CD4-positive, alpha-beta memory T cell (primary cell): Measurements from ENCODE around the gene ELOVL1. TPM values are rescaled to one million over a fixed set of nuclear protein-coding genes. Genes with fewer than 3 reads are reported as not detected.

Experiments
- CTCF ChIA-PET: fragments of 350-600 bp; sonication (Branson Sonifier 250); formaldehyde crosslinking; loops from one replicate; lab custom pipeline; 2021; ENCODE audit warnings: inconsistent platforms; ENCODE audit not compliant: partially characterized antibody; lab: Charles Lee
- POLR2A ChIA-PET: fragments of 350-600 bp; sonication (Branson Sonifier 250); formaldehyde crosslinking; loops from one replicate; lab custom pipeline; 2021; ENCODE audit not compliant: partially characterized antibody; lab: Charles Lee
- DNase-seq, 5 donors: peaks; one replicate each; pipeline versions ENCODE4 v3.0.0 to v3.0.0-alpha.2; 2020 to 2022; ENCODE audit warnings: mixed read lengths in 1 of 5
- H3K27ac ChIP-seq: one replicate; pipeline ENCODE4 v1.7.0; 2013; ENCODE audit warnings: low read depth, low read length
- H3K27me3 ChIP-seq: 2 replicates; pipeline ENCODE4 v1.7.0; 2013; ENCODE audit warnings: mild to moderate bottlenecking, low read length, moderate library complexity; ENCODE audit not compliant: insufficient read depth
- H3K36me3 ChIP-seq: 2 replicates; pipeline ENCODE4 v1.7.0; 2013; ENCODE audit warnings: mild to moderate bottlenecking, low read length, moderate library complexity; ENCODE audit not compliant: insufficient read depth
- H3K4me1 ChIP-seq: 2 replicates; pipeline ENCODE4 v1.7.0; 2013; ENCODE audit warnings: mild to moderate bottlenecking, low read length, moderate library complexity; ENCODE audit not compliant: insufficient read depth
- H3K4me3 ChIP-seq, 2 donors: one replicate each; pipeline ENCODE4 v1.7.0; 2013; ENCODE audit warnings: low read length in 2 of 2, mild to moderate bottlenecking in 1 of 2
- H3K9me3 ChIP-seq, 2 donors: one replicate each; pipeline ENCODE4 v1.7.0; 2013; ENCODE audit warnings: low read length in 2 of 2, control low read depth in 1 of 2; ENCODE audit not compliant: control insufficient read depth in 1 of 2
- H3K27ac Mint-ChIP-seq, 7 donors: one replicate each; pipeline ENCODE4 v1.8.0; 2020 to 2021; ENCODE audit warnings: mixed read lengths in 7 of 7, mild to moderate bottlenecking in 6 of 7, inconsistent platforms in 3 of 7, moderate library complexity in 3 of 7
- H3K27me3 Mint-ChIP-seq, 2 donors: one replicate each; pipeline ENCODE4 v1.8.0; 2020 to 2021; ENCODE audit warnings: mixed read lengths in 2 of 2
- H3K36me3 Mint-ChIP-seq, 2 donors: one replicate each; pipeline ENCODE4 v1.8.0; 2020 to 2021; ENCODE audit warnings: mixed read lengths in 2 of 2, inconsistent platforms in 1 of 2, mild to moderate bottlenecking in 1 of 2
- H3K4me1 Mint-ChIP-seq, 4 donors: one replicate each; pipeline ENCODE4 v1.8.0; 2020 to 2021; ENCODE audit warnings: mixed read lengths in 4 of 4, mild to moderate bottlenecking in 1 of 4
- H3K4me3 Mint-ChIP-seq, 8 donors: one replicate each; pipeline ENCODE4 v1.8.0; 2020 to 2021; ENCODE audit warnings: mixed read lengths in 8 of 8, mild to moderate bottlenecking in 7 of 8, moderate library complexity in 6 of 8, inconsistent platforms in 3 of 8
- H3K9me3 Mint-ChIP-seq, 8 donors: one replicate each; pipeline ENCODE4 v1.8.0; 2020 to 2021; ENCODE audit warnings: mixed read lengths in 8 of 8, mild to moderate bottlenecking in 5 of 8, inconsistent platforms in 3 of 8, moderate library complexity in 1 of 8
- intact Hi-C: fragments of 100-400 bp; cut with micrococcal nuclease; formaldehyde crosslinking; loops from one replicate; pipeline ENCODE4 v1.15.1; 2023
- polyA plus RNA-seq, 2 donors: library from polyadenylated mRNA; unstranded; fragments of 300-500 nt; fragmentation: Illumina TruSeq; gene quantifications; one replicate each; pipeline ENCODE4 v1.2.3, GENCODE V29; 2021
- total RNA-seq, 2 experiments: library from RNA; stranded (reverse); gene quantifications; one replicate each; pipeline ENCODE4 v1.2.3, GENCODE V29; 2021

Gene ELOVL1
- total and polyA plus RNA-seq, 4 experiments from 2014 or later, result 45.3 to 99.3 (median 66.2) TPM

DNA sequence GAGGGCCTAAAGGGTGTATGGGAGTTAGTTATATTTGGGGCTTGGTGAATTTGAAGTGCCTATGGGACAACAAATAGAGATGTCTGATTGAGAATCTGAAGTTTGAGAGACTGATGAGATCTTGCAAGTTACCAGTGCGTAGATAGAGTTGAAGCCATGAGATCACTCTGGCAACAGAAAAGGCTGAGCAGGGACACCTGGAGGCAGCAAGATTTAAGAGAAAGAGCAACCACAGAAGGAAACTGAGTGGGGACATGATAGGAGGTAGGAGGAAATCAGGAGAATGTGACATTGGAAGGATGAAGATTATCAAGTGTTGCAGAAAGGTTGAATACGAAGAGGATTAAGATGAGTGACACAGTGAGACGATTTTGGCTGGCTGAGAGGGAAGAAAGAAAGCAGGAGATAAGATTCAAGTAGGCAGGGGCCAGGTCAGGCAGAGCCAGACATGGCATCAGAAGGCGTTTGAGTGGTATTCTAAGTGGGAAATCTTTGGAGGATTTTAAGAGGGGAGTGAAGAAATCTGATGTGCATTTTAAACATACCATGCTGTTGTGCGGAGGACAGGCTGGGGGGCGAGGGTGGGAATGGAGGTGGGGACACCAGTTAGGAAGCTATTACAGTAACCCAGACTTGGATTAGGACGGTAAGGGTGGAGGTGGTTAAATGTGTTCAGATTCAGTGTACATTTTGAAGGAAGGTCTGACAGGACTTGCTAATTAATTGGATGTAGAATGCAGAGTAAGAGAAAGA, 33.2 kb downstream of the ELOVL1 start:
- no peaks in the 10 kb centered on the region for H3K36me3 ChIP-seq
- Mint-ChIP-seq H3K36me3 (no peaks in the 10 kb centered on the region), H3K4me3 (no peak overlapping the region), H3K27me3 (peaks cover 0 to 3% of the 10 kb centered on the region in 2 donors), H3K9me3 (no peaks in the 10 kb centered on the region), H3K4me1 (no peaks in the 10 kb centered on the region), H3K27ac (peak overlapping the region in 3 of 7 donors; percentile 1 to 54 (median 31))
- no peak for DNase-seq
- H3K27me3 ChIP-seq, result no peaks in the 10 kb centered on the region
- H3K4me3 ChIP-seq, result no peak overlapping the region
- intact Hi-C loops, result no loop called here
- ChIA-PET POLR2A (no interaction called here), CTCF (no interaction called here)
- no peaks in the 10 kb centered on the region for H3K4me1 ChIP-seq
- no peaks in the 10 kb centered on the region for H3K9me3 ChIP-seq
- no peak overlapping the region for H3K27ac ChIP-seq

DNA sequence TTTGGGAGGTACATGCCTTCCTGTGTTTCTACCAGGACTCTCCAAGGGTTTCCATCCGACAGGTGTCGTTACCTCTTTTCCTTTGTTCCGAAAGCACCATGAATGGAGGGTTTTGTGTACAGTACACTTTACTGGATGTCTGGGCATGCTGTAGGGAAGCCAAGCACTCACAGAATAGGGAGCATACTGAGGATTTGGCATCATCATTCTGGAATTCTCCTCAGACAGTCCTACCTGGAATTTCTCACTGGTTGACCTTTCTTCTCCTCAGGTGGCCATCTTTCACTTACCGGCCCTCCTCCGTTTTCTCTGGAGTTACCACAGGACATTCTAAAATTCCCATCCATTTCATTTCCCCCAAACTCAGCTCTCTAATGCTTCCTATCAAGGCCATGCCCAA, 36.1 kb downstream of the ELOVL1 start:
- DNase-seq, result no peak
- Histone ChIP-seq H3K9me3 (no peaks in the 10 kb centered on the region), H3K4me1 (no peaks in the 10 kb centered on the region), H3K4me3 (no peak overlapping the region), H3K27ac (no peak overlapping the region), H3K36me3 (no peaks in the 10 kb centered on the region), H3K27me3 (no peaks in the 10 kb centered on the region)
- H3K4me1 Mint-ChIP-seq, result no peaks in the 10 kb centered on the region
- H3K36me3 Mint-ChIP-seq, result no peaks in the 10 kb centered on the region
- intact Hi-C loops, result no loop called here
- ChIA-PET CTCF (no interaction called here), POLR2A (no interaction called here)
- H3K27ac Mint-ChIP-seq, result no peak overlapping the region
- peaks cover 0 to 16% (median 8%) of the 10 kb centered on the region in 8 donors for H3K9me3 Mint-ChIP-seq
- no peak overlapping the region for H3K4me3 Mint-ChIP-seq
- peaks cover 0 to 5% of the 10 kb centered on the region in 2 donors for H3K27me3 Mint-ChIP-seq

DNA sequence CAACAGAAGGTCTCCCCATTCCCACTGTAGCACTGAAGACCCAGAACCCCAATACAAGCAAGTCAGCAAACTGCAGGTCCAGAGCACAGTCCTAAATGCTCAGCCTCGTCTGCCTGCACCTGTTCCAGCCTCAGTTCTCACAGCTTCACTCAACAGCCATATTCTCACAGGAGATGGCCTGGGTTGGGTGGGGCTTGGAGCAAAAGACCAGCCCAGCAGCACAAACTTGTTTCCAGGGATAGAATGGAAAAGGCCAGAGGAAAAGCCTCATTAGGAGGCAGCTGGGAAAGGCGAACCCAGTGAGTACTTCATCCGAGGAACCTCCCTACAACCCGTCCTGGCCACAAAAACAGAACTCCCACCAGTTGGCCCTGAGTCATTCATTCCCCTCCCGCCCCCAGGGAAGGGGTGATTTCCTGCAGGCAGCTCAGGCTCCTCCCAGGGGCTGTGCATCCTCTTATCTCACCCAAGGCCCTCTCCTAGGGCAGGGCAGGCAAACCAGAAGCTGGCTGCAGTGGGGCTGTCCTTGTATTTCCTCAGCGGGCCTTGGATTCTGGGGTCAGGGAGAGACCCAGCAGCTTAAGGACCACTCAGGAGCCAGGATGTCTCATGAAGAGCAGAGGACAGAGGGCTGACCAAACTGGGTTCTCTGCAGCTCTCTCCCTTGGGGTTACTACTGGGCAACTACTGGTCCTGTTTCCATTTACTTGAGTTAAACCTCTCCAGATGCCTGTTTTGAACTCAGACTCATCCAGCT, 37.6 kb downstream of the ELOVL1 start:
- intact Hi-C loops, result no loop called here
- Mint-ChIP-seq H3K27ac (peak overlapping the region in 1 of 7 donors; percentile 6), H3K36me3 (peaks cover 0 to 3% of the 10 kb centered on the region in 2 donors), H3K4me1 (no peaks in the 10 kb centered on the region), H3K4me3 (no peak overlapping the region), H3K9me3 (peaks cover 2 to 24% (median 16%) of the 10 kb centered on the region in 8 donors), H3K27me3 (peaks cover 0 to 5% of the 10 kb centered on the region in 2 donors)
- H3K27me3 ChIP-seq, result no peaks in the 10 kb centered on the region
- no peak overlapping the region for H3K27ac ChIP-seq
- CTCF ChIA-PET, result no interaction called here
- POLR2A ChIA-PET, result no interaction called here
- no peak overlapping the region for H3K4me3 ChIP-seq
- H3K4me1 ChIP-seq, result no peaks in the 10 kb centered on the region
- no peak for DNase-seq
- no peaks in the 10 kb centered on the region for H3K36me3 ChIP-seq
- H3K9me3 ChIP-seq, result no peaks in the 10 kb centered on the region

DNA sequence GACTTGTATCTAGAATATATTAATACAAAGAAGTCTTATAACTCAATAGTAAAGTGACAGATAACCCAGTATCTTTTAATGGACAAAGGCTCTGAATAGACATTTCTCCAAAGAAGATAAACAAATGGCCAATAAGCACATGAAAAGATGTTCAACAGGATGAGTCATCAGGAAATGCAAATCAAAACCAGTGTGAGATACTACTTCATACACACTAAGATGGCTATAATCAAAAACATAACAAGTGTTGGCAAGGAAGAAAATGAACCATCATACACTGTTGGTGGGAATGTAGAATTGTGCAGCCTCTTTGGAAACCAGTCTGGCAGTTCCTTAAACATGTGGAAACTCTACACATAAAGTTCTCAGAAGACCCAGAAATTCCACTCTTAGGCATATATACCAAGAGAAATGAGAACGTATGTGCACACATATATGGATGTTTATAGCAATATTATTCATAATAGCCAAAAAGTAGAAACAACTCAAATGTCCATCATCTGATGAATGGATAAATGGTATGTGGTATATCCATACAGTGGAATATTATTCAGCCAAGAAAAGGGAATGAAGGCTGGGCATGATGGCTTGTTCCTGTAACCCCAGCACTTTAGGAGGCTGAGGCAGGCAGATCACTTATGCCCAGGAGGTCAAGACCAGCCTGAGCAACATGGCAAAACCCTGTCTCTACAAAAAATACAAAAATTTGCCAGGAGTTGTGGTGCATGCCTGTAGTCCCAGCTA, 40.1 kb downstream of the ELOVL1 start:
- CTCF ChIA-PET, result no interaction called here
- peaks cover 0 to 4% of the 10 kb centered on the region in 2 donors for H3K9me3 ChIP-seq
- Mint-ChIP-seq H3K4me1 (no peaks in the 10 kb centered on the region), H3K27ac (no peak overlapping the region), H3K36me3 (peaks cover 4 to 5% of the 10 kb centered on the region in 2 donors), H3K27me3 (peaks cover 2 to 4% of the 10 kb centered on the region in 2 donors), H3K9me3 (peaks cover 2 to 38% (median 27%) of the 10 kb centered on the region in 8 donors), H3K4me3 (no peak overlapping the region)
- no peak for DNase-seq
- H3K27me3 ChIP-seq, result no peaks in the 10 kb centered on the region
- no peaks in the 10 kb centered on the region for H3K4me1 ChIP-seq
- no peaks in the 10 kb centered on the region for H3K36me3 ChIP-seq
- POLR2A ChIA-PET, result no interaction called here
- no peak overlapping the region for H3K27ac ChIP-seq
- no peak overlapping the region for H3K4me3 ChIP-seq
- intact Hi-C loops, result no loop called here

DNA sequence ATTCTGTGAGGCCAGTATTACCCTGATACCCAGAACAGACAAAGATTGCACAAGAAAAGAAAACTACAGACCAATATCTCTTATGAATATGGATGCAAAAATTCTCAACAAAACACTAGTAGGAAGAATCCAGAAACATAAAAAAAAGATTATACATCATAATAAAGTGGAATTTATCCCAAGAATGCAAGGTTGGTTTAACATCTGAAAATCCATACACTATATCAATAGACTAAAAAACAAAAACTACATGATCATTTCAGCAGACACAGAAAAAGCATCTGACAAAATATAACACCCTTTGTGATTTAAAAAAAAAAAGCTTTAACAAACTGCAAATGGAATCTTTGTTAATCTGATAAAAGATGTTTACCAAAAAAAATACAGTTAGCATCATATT, 42.4 kb downstream of the ELOVL1 start:
- DNase-seq, result no peak
- Histone ChIP-seq H3K4me3 (no peak overlapping the region), H3K27ac (no peak overlapping the region), H3K9me3 (peaks cover 0 to 4% of the 10 kb centered on the region in 2 donors), H3K36me3 (no peaks in the 10 kb centered on the region), H3K27me3 (no peaks in the 10 kb centered on the region), H3K4me1 (no peaks in the 10 kb centered on the region)
- ChIA-PET POLR2A (no interaction called here), CTCF (no interaction called here)
- intact Hi-C loops, result no loop called here
- Mint-ChIP-seq H3K4me3 (no peak overlapping the region), H3K4me1 (no peaks in the 10 kb centered on the region), H3K9me3 (peaks cover 2 to 38% (median 27%) of the 10 kb centered on the region in 8 donors), H3K27me3 (peaks cover 2 to 4% of the 10 kb centered on the region in 2 donors), H3K27ac (no peak overlapping the region), H3K36me3 (peaks cover 4 to 5% of the 10 kb centered on the region in 2 donors)

DNA sequence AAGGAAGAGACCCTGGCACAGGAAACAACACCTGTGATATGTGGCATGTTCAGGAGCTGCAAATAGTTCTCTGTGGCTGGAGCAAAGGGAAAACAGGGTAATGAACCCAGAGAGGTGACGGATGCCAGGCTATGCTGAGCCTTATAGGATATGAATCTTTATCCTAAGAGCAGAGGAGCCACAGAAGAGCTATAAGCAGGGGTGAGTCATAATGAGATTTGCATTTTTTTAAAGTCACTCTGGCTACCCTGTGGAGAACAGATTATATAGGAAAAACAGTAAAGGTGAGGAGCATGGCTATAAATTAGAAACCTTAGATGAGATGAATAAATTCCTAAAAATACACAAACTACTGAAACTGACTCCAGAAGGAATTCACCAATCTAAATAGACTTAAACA, 43.0 kb downstream of the ELOVL1 start:
- H3K4me1 ChIP-seq, result no peaks in the 10 kb centered on the region
- intact Hi-C loops, result no loop called here
- no peak overlapping the region for H3K4me3 ChIP-seq
- peaks cover 4 to 5% of the 10 kb centered on the region in 2 donors for H3K36me3 Mint-ChIP-seq
- no peaks in the 10 kb centered on the region for H3K4me1 Mint-ChIP-seq
- POLR2A ChIA-PET, result no interaction called here
- H3K9me3 ChIP-seq, result peaks cover 0 to 4% of the 10 kb centered on the region in 2 donors
- peaks cover 2 to 4% of the 10 kb centered on the region in 2 donors for H3K27me3 Mint-ChIP-seq
- no peak for DNase-seq
- no peak overlapping the region for H3K27ac ChIP-seq
- no peak overlapping the region for H3K4me3 Mint-ChIP-seq
- H3K36me3 ChIP-seq, result no peaks in the 10 kb centered on the region
- peaks cover 2 to 38% (median 27%) of the 10 kb centered on the region in 8 donors for H3K9me3 Mint-ChIP-seq
- H3K27me3 ChIP-seq, result no peaks in the 10 kb centered on the region
- H3K27ac Mint-ChIP-seq, result no peak overlapping the region
- CTCF ChIA-PET, result no interaction called here

DNA sequence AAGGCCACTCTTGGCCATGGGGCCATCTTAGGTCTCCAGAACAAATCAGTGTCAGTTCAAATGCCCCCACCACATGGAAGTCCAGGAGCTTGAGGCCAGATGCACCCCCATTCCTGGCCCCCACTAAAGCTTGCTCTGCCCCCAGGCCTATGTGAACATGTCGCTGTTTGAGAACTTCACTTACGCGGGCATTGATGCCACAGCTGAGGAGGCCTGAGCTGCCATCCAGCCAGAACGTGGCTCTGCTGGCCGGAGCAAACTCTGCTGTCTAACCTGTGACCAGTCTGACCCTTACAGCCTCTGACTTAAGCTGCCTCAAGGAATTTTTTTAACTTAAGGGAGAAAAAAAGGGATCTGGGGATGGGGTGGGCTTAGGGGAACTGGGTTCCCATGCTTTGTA, 45.3 kb downstream of the ELOVL1 start:
- peaks cover 0 to 4% of the 10 kb centered on the region in 2 donors for H3K27me3 Mint-ChIP-seq
- CTCF ChIA-PET, result interaction anchor here (0.8 kb wide), 1 partner anchor 13 kb away, joined by 4 read pairs; no protein-coding TSS in a partner anchor
- H3K27ac Mint-ChIP-seq, result no peak overlapping the region
- peaks cover 2 to 28% (median 21%) of the 10 kb centered on the region in 8 donors for H3K9me3 Mint-ChIP-seq
- no peaks in the 10 kb centered on the region for H3K4me1 ChIP-seq
- no peaks in the 10 kb centered on the region for H3K36me3 ChIP-seq
- H3K27ac ChIP-seq, result no peak overlapping the region
- intact Hi-C loops, result no loop called here
- POLR2A ChIA-PET, result no interaction called here
- H3K4me3 Mint-ChIP-seq, result no peak overlapping the region
- H3K4me3 ChIP-seq, result no peak overlapping the region
- H3K27me3 ChIP-seq, result no peaks in the 10 kb centered on the region
- peaks cover 4 to 5% of the 10 kb centered on the region in 2 donors for H3K36me3 Mint-ChIP-seq
- peaks cover 0 to 4% of the 10 kb centered on the region in 2 donors for H3K9me3 ChIP-seq
- H3K4me1 Mint-ChIP-seq, result no peaks in the 10 kb centered on the region
- no peak for DNase-seq
